ENCODE results near the gene ZNF695.

GRCh38 chr1:246959944-246960693 is 47.7 kb downstream of the ZNF695 start:
- no peak for TF ChIP-seq POLR2A (IDR thresholded peaks at IDR 0.05)
- no peak for TF ChIP-seq POLR2AphosphoS5 (IDR thresholded peaks at IDR 0.05)
- TF ChIP-seq CTCF (IDR thresholded peaks at IDR 0.05), result peak in 1 of 6 experiments; percentile 14
